MV-4-11 (cell line): ENCODE measurements around the gene MARS2.
"Not testable (repeated sequence)": the region's sequence is repeated elsewhere in the genome, so short reads cannot be mapped to it uniquely, and the experiment has no call there.

Experiments
- DNase-seq: peaks from one replicate; lab custom pipeline; 2025; lab: John Stamatoyannopoulos, UW

The MARS2 gene

DNA sequence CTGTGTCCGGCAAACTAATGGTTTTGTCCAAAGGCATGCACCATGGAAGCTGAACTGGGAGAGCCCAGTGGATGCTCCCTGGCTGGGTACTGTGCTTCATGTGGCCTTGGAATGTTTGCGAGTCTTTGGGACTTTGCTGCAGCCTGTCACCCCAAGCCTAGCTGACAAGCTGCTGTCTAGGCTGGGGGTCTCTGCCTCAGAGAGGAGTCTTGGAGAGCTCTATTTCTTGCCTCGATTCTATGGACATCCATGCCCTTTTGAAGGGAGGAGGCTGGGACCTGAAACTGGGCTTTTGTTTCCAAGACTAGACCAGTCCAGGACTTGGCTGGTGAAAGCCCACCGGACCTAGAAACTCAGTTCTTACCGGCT lies 1.7 kb downstream of the MARS2 start:
- no peak for DNase-seq

DNA sequence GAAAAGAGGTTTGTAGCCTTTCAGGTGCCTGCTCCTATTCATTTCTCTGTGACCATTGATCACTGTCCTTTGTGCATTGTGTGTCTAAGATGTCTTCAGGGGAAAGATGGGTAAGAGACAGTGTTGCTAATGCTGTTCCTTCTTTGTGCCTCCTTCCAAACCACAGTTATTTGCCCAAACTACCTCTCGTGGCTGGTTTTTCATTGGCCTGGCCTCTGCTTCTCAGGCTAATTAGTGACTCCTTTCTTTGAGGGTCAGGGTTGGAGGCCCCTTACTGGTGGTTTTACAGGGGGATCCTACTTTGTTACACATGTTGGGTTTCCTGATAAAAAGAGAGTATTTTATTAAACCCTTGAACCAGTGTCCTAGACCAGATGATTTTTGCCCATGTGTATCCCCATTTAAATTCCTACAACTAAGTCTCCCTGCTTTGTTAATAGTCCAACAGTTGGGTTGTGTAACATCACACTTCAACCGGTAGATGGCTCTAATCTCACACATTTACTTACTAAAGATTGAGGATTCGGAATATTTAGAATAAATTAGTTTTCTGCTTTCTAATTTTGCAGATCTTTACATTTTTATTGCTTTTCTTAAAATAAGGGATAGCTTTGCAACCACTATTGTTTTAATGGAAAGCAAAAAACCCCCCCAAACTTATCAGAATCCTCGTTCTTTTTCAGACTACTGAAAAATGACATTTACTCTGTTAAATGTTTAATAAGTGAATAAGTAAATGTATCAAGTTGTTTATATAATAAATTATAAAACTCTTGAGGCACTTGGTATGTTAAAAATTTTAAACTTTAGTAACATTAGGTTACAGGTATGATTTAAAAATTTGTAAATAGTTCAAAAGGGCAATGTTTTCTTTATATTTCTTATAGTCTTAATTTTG lies 2.4 kb downstream of the MARS2 start:
- DNase-seq: peak; percentile 31

DNA sequence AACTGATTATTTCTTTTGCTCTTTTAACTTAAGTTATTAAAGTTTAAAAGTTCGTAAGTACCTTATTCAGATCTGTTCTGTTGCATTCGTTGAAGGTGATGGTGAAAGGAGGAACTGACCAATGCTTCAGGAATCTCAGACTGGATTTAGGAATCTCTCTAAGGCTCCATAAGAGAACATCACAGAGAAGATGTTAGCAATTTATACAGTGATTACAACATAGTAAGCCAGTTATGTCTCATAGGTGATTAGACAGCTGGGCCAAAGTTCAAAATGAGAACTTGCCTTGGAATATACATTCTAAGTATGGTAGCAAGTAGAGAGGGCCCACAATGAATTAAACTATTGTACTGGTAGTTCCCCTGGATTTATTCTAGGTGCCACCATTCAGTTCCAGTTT lies 3.2 kb downstream of the MARS2 start:
- DNase-seq: no peak

DNA sequence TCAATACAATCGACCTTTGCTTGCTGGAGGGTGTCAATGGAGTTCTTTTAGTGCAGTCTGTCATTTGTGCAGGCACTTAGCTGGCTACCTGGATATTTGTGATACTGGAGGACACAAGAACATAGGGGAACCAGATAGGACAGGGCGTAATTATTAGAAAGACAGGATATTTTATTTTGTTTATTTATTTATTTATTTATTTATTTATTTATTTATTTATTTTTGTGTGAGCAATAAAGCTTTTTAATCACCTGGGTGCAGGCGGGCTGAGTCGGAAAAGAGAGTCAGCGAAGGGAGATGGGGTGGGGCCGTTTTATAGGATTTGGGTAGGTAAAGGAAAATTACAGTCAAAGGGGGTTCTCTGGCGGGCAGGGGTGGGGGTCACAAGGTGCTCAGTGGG lies 4.0 kb downstream of the MARS2 start:
- not testable (repeated sequence) for DNase-seq

DNA sequence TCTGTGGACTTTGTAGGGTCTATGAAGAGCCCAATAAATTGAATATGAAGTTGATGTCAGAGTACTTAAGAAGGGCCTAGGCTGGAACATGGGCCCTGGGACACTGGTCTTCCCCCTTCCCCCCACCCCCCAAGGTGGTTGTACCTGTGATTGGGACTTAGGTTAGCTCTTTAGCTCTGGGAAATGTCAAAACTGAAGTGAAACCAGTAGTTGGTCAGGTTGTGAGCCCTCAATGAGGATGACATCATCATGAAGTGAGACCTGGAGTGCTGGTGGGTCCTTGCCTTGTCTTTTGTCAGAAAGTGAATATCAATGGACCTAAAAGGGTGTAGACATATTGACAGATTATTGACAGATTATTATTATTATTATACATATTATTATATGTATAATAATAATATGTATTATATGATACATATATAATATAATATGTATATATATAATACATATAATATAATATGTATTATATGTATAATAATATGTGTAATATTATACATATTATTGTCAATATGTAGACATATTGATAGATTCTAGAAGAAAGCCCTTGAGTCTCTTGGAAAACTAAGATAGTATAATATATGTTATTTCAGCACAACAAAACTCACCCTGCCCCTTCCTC lies 5.4 kb downstream of the MARS2 start:
- peak; percentile 19 for DNase-seq

DNA sequence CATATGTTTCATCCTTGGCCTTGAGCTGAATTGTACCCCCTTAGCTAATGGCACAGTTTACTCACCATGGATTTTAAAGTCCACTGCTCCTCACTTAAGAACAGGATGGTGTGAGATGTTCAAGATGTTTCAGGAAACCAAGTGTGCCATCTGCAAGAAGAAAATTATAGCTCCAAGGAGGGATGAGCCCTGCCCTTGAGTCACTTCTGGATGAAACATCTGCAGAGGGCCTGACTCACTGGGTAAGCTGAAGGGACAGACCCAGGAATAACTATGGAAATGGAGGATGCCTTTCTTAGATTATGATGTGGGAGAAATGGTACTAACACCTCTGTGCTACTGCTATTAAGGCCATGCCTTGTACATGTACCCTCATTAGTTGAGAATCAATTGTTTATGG lies 6.4 kb downstream of the MARS2 start:
- DNase-seq: no peak

DNA sequence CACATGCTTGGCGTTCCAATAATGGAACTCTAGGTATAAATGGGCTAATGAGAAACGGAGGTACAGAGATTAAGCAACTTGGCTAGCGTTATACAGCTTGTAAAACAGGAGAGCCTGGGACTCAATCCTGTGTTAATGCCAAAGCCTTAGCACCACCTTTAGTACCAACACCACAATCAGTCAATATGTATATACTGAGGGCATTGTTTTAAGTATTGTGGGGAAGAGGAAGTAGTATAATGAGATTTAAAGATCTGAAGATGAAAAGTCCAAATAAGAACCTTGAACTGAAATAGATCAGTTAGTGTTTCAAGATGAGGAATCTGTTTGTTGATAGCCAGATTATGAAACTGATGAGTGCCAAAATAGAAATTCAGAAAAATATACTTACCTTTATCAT lies 8.1 kb downstream of the MARS2 start:
- no peak for DNase-seq

DNA sequence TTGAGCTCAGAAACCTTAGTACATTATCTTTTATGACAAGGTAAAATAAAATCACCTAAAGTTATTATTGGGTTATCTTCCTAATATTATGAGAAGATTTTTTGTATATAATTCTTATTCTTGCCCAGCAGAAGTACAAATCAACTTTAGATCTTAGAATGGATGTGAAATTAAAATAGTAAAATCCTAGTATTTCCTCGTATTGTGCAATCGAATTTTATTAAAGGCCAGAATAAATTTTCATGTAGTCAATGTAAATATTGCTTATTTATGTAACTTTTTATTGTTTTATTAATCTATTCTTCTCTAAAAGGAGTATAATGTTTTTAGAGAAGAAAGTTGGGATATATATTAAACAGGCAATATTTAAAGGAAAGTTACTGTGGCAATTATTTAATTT lies 12.7 kb downstream of the MARS2 start:
- no peak for DNase-seq

DNA sequence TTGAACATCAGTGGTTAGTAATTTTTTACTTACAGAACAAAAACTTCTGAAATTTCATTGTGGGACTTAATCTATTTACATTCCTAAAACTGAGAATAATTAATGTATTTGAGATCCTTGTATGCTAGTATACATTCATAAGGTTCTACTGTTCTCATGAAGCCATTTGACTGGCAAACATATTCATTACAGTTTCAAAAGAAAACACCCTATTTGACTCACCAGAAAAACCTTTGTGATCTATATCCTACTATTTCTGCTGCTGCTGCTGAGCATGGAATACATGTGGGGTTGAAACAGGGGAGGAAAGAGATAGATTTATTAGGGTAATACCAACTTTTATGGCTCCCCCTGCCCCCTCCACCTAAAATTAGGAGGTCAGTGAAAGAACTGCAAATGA lies 21.8 kb downstream of the MARS2 start:
- no peak for DNase-seq

DNA sequence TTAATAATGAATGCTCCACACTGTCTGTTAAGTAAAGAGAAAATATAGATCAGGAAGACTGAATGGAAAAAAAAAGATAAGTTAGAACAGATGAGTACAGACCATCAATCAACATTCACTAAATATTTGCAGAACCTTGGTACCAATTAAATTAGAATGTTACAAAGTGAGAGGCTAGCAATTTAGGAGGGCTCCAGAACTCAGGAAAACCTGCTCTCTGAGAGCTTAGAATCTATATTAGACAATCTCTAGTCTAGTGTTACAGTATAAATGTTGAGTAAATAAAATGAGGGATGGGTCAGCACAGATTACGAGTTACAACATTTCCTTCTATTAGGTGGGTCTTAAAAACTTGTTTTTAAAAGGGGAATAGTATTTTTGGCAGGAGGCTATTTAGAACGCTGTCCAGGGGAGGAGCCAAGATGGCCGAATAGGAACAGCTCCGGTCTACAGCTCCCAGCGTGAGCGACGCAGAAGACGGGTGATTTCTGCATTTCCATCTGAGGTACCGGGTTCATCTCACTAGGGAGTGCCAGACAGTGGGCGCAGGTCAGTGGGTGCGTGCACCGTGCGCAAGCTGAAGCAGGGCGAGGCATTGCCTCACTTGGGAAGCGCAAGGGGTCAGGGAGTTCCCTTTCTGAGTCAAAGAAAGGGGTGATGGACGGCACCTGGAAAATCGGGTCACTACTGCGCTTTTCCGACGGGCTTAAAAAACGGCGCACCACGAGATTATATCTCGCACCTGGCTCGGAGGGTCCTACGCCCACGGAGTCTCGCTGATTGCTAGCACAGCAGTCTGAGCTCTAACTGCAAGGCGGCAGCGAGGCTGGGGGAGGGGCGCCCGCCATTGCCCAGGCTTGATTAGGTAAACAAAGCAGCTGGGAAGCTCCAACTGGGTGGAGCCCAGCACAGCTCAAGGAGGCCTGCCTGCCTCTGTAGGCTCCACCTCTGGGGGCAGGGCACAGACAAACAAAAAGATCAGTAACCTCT lies 23.7 kb downstream of the MARS2 start:
- not testable (repeated sequence) for DNase-seq

DNA sequence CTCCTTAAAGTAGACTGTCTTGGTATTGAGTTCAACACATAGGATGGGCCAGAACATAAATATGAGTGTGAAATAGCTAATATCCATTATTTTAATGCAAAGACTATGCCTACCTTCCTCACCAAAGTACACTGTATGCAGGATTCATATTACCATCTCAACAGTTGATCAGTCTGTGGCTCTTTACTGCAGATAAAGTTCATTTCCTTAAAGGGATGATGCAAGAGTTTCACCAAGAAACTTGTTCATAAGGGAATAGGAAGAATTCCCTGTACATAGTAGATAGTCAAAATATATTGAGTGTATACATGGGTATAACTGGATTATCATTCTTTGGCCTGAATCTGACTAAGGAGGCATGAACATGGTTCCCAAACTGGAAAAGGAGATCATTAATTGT lies 35.0 kb downstream of the MARS2 start:
- no peak for DNase-seq
